SK-N-DZ (cell line): ENCODE data around the gene TMEM204.

Experiments
- DNase-seq: peaks from one replicate; pipeline ENCODE4 v3.0.0-alpha.2; 2015; ENCODE audit warnings: low spot score

Gene TMEM204

GRCh38 chr16:1557576-1557975 lies 24.1 kb downstream of the TMEM204 start:
- no peak for DNase-seq

DNA sequence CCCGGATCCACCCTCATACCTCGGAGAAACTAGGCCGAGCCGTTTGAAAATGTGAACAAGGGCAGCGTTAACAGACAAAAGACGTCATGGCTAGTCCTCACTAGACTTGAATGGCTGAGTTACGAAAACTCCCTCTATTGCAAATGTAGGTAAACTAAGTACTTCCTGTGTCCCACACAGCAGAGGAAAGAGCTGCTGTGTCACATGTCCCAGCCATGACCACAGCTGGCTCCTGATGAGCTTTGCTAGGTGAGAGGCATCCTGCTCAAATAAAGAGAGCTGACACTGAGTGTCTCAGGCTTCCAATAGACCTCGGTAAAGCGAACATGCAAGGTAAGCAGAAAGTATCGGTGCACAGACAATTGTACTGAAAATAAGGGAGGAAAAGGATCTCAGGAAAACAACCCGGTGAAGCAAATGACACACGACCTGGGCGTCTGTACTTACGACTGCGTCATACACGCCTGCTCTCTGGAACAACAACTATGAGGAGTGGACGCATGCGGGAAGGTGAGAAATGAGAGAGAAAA lies 26.0 kb downstream of the TMEM204 start:
- DNase-seq: no peak

DNA sequence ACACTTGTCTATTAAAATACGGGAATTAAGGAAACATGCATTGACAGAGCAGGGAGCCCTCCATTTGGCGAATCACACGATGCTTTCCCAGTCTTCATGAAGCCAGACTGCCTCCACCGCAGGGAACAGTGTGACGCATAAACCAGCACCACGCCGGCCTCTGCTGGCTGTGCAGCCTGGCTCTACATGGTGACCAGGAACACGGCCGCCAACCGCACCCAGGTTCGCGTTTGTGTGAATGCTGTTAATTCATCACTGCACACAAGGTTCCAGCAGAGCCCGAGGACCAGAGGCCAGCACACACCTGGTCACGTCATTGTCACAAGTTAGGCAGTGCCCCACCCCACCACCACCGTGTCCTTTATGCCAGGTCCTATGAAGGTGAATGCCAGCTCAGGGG lies 26.7 kb downstream of the TMEM204 start:
- DNase-seq: no peak

DNA sequence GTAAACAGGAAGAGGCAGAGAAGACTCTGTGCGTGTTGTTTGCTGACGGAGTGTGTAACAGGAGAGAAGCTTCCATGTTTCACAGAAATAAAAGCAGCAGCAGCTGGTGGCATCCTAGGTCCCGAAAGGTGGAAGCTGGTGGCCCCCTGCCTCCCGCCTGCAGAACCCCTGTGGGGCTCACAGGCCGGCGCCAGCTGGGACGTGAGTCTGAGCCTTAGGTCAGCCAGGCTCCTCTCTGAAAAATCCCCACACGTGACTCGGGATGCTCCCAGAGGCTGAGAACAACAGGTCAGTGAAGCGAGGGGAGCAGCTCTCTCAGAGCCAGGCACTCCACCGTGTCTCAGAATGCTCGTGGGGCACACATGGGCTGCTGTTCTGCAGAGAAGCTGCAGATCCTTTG lies 27.4 kb downstream of the TMEM204 start:
- DNase-seq: no peak

GRCh38 chr16:1561266-1561665 lies 27.8 kb downstream of the TMEM204 start:
- no peak for DNase-seq

DNA sequence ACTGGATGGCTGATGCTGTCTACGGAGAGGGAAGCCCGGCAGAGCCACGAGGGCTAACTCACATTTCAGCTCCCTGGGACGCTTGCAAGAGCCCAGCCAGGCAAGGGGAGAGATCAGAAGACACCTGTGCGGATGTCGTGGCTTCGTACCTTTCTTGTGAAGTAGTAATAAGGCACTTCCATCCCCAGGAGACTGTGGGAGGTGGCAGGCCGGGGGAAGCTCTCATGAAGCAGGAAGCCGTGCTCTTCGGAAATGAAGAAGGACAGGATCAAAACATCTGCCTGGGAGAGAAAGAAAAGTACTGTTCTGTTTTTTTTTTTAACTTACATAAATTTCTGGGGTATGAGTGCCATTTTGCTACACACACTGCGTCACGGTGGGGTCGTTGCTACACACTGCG lies 28.4 kb downstream of the TMEM204 start:
- no peak for DNase-seq

- DNase-seq: no peak
Observed at GRCh38 chr16:1563786-1564185, 30.3 kb downstream of the TMEM204 start.

- no peak for DNase-seq
Observed at GRCh38 chr16:1564325-1564724, 30.9 kb downstream of the TMEM204 start.

DNA sequence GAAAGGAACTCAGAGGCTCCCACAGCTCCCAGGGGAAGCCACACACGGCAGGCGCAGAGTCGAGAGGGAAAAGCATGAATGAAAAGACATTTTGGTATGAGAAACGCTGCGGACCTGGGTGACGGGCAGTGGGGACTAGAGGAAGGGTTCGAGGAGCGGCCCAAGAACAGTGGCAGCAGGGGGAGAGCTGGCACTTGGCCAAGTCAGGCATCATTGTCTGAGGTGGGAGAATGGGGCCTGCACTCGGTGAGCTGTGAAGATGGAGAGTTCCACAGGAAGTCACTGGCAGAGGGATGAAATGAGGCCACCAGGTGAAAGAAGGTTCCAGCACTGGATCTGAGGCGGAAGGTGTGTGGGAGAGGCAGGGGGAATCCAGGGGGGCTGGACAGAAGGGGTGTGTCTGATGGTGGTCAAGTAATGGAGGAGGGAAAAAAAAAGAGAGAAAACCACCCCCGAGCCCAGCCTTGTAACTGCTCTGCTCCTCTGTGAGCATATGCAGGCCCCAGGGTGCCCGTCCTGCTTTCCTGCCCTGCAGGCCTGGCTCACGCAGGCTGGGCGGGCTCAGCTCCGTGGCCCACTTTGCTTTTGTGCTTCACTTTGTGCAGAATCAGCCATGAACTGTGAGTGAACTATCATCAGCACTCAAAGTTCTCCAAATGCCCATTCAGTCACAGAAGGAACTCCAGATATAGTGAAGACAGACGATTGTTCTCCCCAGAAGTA lies 31.8 kb downstream of the TMEM204 start:
- DNase-seq: no peak

GRCh38 chr16:1567988-1568387 lies 34.5 kb downstream of the TMEM204 start:
- no peak for DNase-seq

- DNase-seq: no peak
Observed at GRCh38 chr16:1571012-1571671, 37.7 kb downstream of the TMEM204 start.

GRCh38 chr16:1572673-1573072 lies 39.2 kb downstream of the TMEM204 start:
- DNase-seq: no peak

DNA sequence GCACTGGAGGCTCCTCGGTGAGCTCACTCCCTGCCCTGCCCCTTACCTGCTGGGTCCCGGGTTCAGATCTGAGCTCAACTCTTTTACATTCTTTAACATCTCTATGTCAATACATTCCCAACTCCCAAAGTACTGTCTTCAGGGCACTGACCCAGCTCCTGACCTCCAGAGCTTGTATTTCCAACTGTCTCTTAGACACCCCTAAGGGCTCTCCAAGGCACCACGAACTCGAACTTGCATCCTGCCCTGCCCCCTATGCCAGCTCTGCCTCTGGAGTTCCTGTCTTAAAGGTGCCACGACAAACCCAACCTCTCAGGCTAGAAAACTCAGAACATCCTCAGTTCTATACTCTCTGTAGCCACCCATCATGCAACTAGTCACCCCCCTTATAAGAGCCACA lies 39.8 kb downstream of the TMEM204 start:
- no peak for DNase-seq

GRCh38 chr16:1575578-1575977 lies 42.1 kb downstream of the TMEM204 start:
- DNase-seq: no peak

- no peak for DNase-seq
Observed at GRCh38 chr16:1579214-1579613, 45.7 kb downstream of the TMEM204 start.

GRCh38 chr16:1580256-1580655 lies 46.8 kb downstream of the TMEM204 start:
- DNase-seq: no peak

DNA sequence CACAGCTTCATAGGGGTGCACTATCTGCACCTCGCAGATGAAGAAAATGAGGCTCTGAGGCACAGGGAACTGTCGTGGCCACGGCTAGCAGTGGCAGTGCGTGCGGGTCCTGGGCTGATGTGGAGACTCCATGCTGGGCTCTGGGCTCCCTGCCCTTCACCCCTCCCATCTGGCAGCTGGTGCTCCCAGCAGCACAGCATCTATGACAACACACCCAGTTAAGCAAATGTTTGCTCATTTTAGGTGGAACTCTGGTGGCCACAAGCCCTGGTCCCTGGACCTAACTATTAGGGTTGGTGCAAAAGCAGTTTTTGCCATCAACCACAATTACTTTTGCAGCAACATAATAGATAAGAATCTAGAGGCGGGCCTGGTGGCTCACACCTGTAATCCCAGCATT lies 47.5 kb downstream of the TMEM204 start:
- DNase-seq: no peak

DNA sequence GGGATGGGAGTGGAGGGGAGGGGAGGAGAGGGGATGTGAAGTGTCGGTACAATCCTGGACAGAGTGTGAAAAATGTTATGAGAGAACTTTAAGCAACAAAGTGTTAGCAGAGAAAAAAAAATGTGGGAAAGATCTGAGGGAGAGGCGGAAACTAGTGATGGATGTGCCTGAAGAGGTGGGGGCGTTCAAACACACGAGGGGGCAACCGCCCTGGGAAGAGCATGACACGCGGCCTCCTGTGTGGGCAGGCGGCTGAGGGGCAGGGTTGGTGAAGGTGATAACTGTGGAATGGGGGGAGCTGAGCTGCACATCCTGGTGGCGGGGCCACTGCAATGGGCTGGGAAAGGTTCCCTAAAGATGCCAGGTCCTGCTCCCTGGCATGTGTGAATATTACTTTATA lies 48.3 kb downstream of the TMEM204 start:
- DNase-seq: no peak

DNA sequence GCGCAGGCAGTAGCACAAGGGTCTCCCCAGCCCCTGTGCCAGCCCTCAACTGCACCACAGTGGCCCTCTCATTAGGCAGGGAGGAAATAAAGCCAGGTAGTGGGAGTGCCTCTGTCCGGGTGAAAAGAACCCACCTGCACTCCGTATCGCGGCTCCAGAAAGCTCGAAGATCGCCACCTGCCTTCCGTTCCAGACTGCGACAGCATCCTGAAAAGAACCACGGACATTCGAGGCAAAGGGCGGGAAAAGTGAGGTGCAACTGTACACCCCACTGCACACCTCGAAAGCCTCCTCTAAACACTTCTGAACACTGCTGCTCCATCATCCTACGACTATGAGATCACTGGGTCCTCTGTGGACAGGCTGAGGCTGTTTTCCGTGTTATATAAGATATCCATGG lies 49.7 kb downstream of the TMEM204 start:
- no peak for DNase-seq

GRCh38 chr16:1584926-1585484 lies 51.5 kb downstream of the TMEM204 start:
- DNase-seq: no peak

GRCh38 chr16:1590366-1590765 lies 56.9 kb downstream of the TMEM204 start:
- DNase-seq: no peak

DNA sequence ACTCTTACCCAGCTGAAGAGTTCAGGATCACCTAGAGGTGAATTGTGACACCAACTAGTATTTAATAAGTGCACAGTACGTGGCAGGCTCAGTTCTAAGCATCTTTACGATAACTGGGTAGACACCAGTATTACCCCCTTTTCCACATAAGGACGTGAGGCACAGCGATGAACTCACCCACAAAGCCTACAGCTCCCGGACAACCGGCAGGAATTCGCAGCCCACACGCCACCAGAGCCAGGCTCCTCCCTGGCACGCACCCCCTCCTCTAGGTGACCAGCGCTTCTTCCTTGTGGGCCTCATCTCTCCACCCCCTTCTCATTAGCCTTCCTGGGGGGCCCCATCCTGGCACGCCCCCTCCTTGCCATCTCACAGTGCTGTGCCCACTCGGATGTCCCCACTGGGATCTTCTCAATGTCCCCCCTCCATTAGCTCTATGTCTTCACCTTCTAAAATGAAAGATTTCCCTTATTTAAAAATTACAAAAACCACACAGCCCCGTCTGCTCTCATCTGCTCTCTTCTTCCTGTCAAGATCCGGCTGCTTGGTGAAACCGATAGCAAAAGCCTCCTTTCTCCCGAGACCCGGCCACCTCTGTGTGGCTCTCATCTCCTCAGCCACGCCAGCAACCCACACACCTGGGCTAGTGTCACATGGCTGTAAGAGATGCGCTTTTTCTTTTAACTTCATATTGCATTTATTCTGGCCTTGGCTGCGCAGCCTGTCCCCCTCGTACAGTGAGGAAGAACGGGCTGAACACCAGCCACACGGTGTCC lies 57.7 kb downstream of the TMEM204 start:
- DNase-seq: no peak
